Testis (tissue), 3 donors: ENCODE results near the gene ZBTB47. TPM values are rescaled to one million over a fixed set of nuclear protein-coding genes. Genes with fewer than 3 reads are reported as not detected.

Experiments used
- DNase-seq: peaks from one replicate; pipeline ENCODE4 v3.0.0-alpha.2; 2019
- H3K27ac ChIP-seq, 2 donors: fragments of 200-600 bp; sonication (generic); one replicate each; pipeline ENCODE4 v1.5.1; 2019
- H3K27me3 ChIP-seq: fragments of 200-600 bp; sonication (generic); one replicate; pipeline ENCODE4 v1.5.1; 2019
- H3K36me3 ChIP-seq: fragments of 200-600 bp; sonication (generic); one replicate; pipeline ENCODE4 v1.5.1; 2017; ENCODE audit warnings: low read depth; ENCODE audit errors: missing control alignments
- H3K4me1 ChIP-seq: fragments of 200-600 bp; sonication (generic); one replicate; pipeline ENCODE4 v1.5.1; 2019
- H3K4me3 ChIP-seq, 2 donors: fragments of 200-600 bp; sonication (generic); one replicate each; pipeline ENCODE4 v1.5.1; 2017 to 2019
- H3K9me3 ChIP-seq: fragments of 200-600 bp; sonication (generic); one replicate; pipeline ENCODE4 v1.5.1; 2017
- CTCF ChIP-seq, 3 experiments: fragments of 450-650 bp in 2 of 3; fragments of 200-600 bp in 1 of 3; sonication (generic) in 1 of 3; IDR thresholded peaks; one replicate each; pipeline ENCODE4 v1.5.1; 2016 to 2019; ENCODE audit warnings: antibody characterized with exemption in 3 of 3, mild to moderate bottlenecking in 2 of 3, moderate library complexity in 1 of 3
- POLR2A ChIP-seq: fragments of 450-650 bp; IDR thresholded peaks from one replicate; pipeline ENCODE4 v1.6.1; 2017; ENCODE audit warnings: antibody characterized with exemption, mild to moderate bottlenecking, moderate library complexity
- WGBS, 2 donors: methylation state at CpG; one replicate each; pipeline ENCODE4 v1.1.5; 2018; 5-methylcytosine and 5-hydroxymethylcytosine counted together
- intact Hi-C: fragments of 100-400 bp; cut with DNase I; formaldehyde crosslinking; loops from one replicate; pipeline ENCODE4 v1.15.1; 2023; ENCODE audit warnings: low total_unique reads
- polyA plus RNA-seq: library from polyadenylated mRNA; stranded (reverse); fragments of 350-450 nt; fragmentation: Illumina TruSeq; extraction: RNeasy Lipid Tissue Mini Kit (QIAGEN cat#74804); gene quantifications from one replicate; pipeline ENCODE4 v1.2.3, GENCODE V29; 2014; ENCODE audit warnings: low read depth, low replicate concordance; ENCODE audit not compliant: insufficient read depth
- total RNA-seq, 2 donors: library from RNA; depleted of rRNA; stranded (reverse); fragments of >200 nt; gene quantifications; one replicate each; pipeline ENCODE4 v1.2.3, GENCODE V29; 2016

Gene ZBTB47
- total and polyA plus RNA-seq, 3 donors from 2014 or later, result 16.7 to 22.8 (median 18.1) TPM

GRCh38 chr3:42668413-42668760 lies 14.9 kb downstream of the ZBTB47 start:
- H3K9me3 ChIP-seq, result no peaks in the 10 kb centered on the region
- no peak for DNase-seq
- 88 to 95% methylated on average over 2 of the region's 2 CpGs for WGBS, 2 donors

GRCh38 chr3:42668793-42669217 lies 15.3 kb downstream of the ZBTB47 start:
- no peak for DNase-seq
- intact Hi-C loops, result loop anchor here (10.0 kb wide), 1 partner anchor 654 kb away; no protein-coding TSS in a partner anchor
- H3K27me3 ChIP-seq, result no peaks in the 10 kb centered on the region
- WGBS, 2 donors, result 68 to 83% methylated on average over 3 to 4 of the region's 4 CpGs
- TF ChIP-seq POLR2A, result no peak
- TF ChIP-seq CTCF (IDR thresholded peaks at IDR 0.05), result no peak
- H3K4me1 ChIP-seq, result peaks cover 10% of the 10 kb centered on the region
- no peak overlapping the region for H3K27ac ChIP-seq
- no peaks in the 10 kb centered on the region for H3K36me3 ChIP-seq
- no peak overlapping the region for H3K4me3 ChIP-seq
- no peaks in the 10 kb centered on the region for H3K9me3 ChIP-seq

More at GRCh38 chr3:42668413-42668760, 14.9 kb downstream of the ZBTB47 start:
- Histone ChIP-seq H3K4me1 (peaks cover 10% of the 10 kb centered on the region), H3K4me3 (no peak overlapping the region), H3K27me3 (no peaks in the 10 kb centered on the region), H3K27ac (no peak overlapping the region), H3K36me3 (no peaks in the 10 kb centered on the region)
- TF ChIP-seq POLR2A (no peak), CTCF (IDR thresholded peaks at IDR 0.05) (no peak)
- intact Hi-C loops, result loop anchor here (10.0 kb wide), 1 partner anchor 654 kb away; no protein-coding TSS in a partner anchor

GRCh38 chr3:42670051-42670576 lies 16.6 kb downstream of the ZBTB47 start:
- H3K4me1 ChIP-seq, result peaks cover 10% of the 10 kb centered on the region
- H3K27ac ChIP-seq, result no peak overlapping the region
- H3K27me3 ChIP-seq, result no peaks in the 10 kb centered on the region
- no peaks in the 10 kb centered on the region for H3K9me3 ChIP-seq
- TF ChIP-seq POLR2A (no peak), CTCF (IDR thresholded peaks at IDR 0.05) (no peak)
- WGBS, 2 donors, result 78 to 89% methylated on average over 6 to 7 of the region's 7 CpGs
- H3K4me3 ChIP-seq, result no peak overlapping the region
- no peaks in the 10 kb centered on the region for H3K36me3 ChIP-seq
- intact Hi-C loops, result no loop called here
- no peak for DNase-seq

- 94 to 100% methylated on average over 1 of the region's 1 CpG for WGBS, 2 donors
- Histone ChIP-seq H3K4me3 (no peak overlapping the region), H3K9me3 (no peaks in the 10 kb centered on the region), H3K4me1 (peaks cover 10% of the 10 kb centered on the region), H3K36me3 (no peaks in the 10 kb centered on the region), H3K27ac (no peak overlapping the region), H3K27me3 (no peaks in the 10 kb centered on the region)
- intact Hi-C loops, result no loop called here
- TF ChIP-seq CTCF (IDR thresholded peaks at IDR 0.05), result no peak
- TF ChIP-seq POLR2A, result no peak
- no peak for DNase-seq
These were observed 17.2 kb downstream of the ZBTB47 start for GRCh38 chr3:42670670-42671069.

GRCh38 chr3:42672515-42672914 lies 19.0 kb downstream of the ZBTB47 start:
- H3K9me3 ChIP-seq, result no peaks in the 10 kb centered on the region
- TF ChIP-seq CTCF (IDR thresholded peaks at IDR 0.05) (no peak), POLR2A (no peak)
- no peaks in the 10 kb centered on the region for H3K36me3 ChIP-seq
- no peaks in the 10 kb centered on the region for H3K27me3 ChIP-seq
- no peak for DNase-seq
- no peak overlapping the region for H3K4me3 ChIP-seq
- WGBS, 2 donors, result 69 to 70% methylated on average over 1 of the region's 1 CpG
- intact Hi-C loops, result no loop called here
- H3K27ac ChIP-seq, result no peak overlapping the region
- no peaks in the 10 kb centered on the region for H3K4me1 ChIP-seq
